NOMO-1 treated with dmso at 0.1 percent for 144 hours (cell line): ENCODE data around the gene FAM3B.

Source experiments
- DNase-seq: peaks from one replicate; lab custom pipeline; 2025; ENCODE audit not compliant: unreplicated experiment; lab: John Stamatoyannopoulos, UW

Gene FAM3B

GRCh38 chr21:41367945-41368734, 51.5 kb downstream of the FAM3B start:
- no peak for DNase-seq

DNA sequence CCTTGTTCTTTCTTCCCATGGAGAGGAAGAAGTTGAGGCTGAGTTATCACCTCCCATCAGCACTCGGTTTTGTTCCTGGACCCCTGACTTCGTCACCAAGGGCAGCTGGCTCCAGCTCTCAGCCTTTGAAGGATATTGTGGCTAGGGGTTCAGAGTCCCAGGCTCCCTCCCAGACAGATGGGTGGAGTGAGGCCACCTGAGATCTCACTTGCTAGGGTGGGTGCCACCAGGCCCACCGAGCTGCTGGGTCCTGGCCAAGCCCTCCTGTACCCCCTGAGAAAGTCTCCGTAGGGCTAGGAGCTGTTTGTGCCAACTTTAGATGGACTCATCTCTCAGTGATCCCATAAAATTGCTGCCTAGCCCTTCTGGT, 52.1 kb downstream of the FAM3B start:
- no peak for DNase-seq

- DNase-seq, result peak; percentile 37
Measured at GRCh38 chr21:41369105-41369919, 52.7 kb downstream of the FAM3B start.

DNA sequence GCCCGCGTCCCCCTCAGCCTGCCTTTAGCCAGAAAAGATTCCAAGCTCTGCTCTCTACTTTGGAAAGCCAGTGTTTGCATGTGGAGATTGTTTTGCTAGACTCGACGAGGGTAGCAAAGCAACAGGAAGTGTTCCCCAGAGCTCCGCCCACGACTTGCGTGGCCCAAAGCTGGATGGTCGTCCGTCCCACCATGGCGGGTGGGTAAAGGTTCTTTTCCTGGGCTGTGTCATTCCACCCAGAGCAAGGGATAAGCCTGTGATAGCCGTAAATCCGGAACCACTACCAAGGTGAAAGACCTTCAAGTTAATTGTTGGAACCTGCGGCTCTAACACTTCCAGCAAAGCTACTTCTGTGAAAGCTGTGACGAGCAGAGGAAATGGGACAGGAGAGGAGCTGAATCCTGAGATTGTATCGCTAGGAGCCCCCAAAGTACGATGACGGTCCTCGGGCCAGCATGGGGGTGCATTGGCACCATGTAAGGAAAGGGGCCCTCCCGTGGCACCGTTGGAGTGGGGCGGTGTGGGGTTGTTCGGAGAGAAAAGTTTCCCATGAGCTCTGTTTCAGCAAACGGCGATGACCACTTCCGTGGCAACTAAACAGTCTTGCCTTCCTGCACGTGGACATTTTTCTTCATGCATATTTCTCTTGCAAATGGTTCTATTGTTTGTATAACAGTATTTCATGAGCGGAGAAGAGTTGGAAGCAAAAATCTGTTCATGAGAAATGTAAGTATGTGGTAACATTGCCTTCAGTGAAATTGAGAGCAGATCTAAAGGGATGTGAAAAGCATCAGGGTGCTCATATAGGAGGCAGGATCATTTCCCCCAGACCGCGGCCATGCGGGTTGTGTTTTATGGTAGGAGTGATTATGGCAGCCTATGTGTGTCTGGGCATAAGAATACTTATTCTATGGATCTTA, 53.6 kb downstream of the FAM3B start:
- DNase-seq, result peak; percentile 2

DNA sequence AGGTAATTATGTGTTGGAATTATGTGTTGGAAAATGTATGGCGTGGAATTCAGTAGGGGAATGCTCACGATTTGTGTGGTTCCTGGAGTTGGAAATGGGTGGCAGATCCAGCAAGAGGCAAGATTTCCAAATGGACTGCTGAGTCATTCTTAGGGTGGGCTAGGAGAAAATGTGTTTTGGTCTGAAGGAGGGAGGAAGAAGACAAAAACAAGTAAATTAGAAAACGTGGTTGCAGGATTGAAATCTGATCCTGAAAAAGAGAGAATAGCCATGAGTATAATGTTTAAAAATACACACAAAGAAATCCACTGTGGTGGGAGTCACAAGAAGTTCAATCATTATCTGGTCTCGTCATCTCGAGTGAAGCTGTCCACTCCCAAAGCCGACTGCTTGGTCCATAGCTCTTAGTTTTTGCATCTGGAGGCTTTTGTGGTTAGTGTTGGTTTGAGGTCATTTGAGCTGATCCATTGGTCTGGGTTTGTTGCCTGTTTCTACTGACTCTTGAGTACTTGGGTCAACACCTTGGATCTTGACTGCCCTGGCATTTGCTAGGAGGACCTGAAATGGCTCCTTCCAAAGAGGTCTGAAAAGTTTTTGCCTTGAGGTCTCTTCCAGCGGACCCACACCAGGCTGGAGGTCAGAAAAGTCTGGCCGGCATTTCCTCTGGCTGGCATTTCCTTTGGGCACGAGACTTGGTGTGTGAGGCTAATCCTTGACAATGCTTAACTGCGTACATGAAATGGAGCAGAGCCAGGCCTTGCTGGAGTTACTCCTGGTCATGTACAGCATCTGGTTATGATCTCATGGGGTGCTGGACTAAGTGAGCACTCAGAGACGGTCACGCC, 54.5 kb downstream of the FAM3B start:
- no peak for DNase-seq

- DNase-seq, result no peak
Measured at GRCh38 chr21:41371685-41372030, 55.1 kb downstream of the FAM3B start.

- no peak for DNase-seq
Measured at GRCh38 chr21:41373253-41373652, 56.7 kb downstream of the FAM3B start.

GRCh38 chr21:41373763-41374162, 57.2 kb downstream of the FAM3B start:
- DNase-seq, result no peak

DNA sequence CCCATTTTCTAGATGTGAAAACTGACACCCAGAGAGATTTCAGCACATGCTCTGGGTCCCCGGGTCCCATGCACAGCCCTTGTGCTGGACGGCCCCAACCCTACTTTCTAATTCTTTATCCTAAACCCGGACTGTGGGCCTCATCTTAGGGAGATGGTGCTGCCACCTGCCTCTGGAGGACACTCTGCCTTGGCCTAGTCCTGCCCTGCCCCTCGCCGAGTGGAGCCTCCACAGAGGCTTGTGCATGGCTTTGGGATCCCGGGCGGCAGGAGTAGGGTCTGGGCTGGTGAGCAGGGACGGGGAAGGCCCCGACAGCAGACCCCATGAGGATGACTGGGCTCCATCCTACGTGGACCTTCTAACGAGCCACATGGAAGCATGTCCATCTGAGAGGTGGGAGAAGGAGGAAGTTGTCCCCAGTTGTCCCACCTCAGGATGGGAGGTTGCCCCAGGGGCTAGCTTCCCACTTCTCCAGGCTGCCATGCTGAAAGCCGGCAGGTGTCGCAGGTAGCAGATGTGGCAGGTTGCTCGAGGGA, 57.6 kb downstream of the FAM3B start:
- no peak for DNase-seq

GRCh38 chr21:41374867-41375533, 58.4 kb downstream of the FAM3B start:
- DNase-seq, result no peak

- no peak for DNase-seq
Measured at GRCh38 chr21:41375875-41376274, 59.3 kb downstream of the FAM3B start.

DNA sequence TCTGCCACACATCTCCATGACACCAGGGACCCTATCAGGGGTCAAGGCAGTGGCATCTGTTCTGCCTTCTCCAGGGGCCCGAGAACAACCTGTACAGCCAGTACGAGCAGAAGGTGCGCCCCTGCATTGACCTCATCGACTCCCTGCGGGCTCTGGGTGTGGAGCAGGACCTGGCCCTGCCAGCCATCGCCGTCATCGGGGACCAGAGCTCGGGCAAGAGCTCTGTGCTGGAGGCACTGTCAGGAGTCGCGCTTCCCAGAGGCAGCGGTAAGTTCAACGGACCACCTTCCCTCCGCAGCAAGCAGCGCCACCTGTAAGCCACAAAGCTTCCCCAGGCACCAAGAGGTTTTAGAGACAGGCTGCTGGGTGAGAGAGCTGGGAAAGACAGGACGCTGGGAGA, 61.1 kb downstream of the FAM3B start:
- no peak for DNase-seq

DNA sequence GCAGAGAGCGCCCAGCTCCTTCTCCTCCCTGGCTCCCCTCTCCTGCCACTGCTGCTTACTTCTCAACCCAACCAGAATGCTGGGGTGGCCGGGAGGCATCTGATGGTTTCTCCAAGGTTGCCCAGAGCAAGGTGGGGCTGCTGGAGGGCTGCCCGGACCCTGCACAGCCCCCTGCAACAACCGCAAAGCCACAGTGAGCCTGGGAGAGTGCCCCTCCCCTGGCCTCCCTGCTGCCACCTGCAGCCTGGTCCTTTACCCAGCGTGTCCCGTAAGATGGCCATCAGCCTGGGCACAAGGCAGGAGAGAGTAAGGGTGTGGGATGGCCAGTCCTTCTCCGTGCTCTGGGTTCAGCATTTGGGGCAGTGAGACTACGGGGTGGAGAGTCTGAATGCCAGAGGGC, 62.2 kb downstream of the FAM3B start:
- DNase-seq, result no peak

GRCh38 chr21:41379901-41380300, 63.3 kb downstream of the FAM3B start:
- DNase-seq, result no peak

DNA sequence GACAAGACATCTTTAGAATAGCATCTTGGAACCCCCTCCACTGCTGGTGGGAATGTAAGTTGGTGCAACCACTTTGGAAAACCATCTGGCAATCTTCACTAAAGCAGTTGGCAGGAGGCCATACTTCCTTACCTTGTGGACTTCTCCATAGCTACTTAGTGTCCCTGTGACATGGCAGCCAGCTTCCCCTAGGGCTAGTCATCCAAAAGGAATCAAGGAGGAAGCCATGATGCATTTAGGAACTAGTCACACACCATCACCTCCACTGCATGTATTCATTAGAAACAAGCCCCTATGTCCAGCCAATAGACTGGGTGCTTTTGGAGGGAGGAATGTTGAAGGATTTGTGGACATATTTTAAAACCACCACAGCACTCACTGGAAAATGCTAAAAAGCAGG, 65.1 kb downstream of the FAM3B start:
- no peak for DNase-seq

- DNase-seq, result no peak
Measured at GRCh38 chr21:41387042-41387819, 70.6 kb downstream of the FAM3B start.

- no peak for DNase-seq
Measured at GRCh38 chr21:41387824-41388223, 71.2 kb downstream of the FAM3B start.

- no peak for DNase-seq
Measured at GRCh38 chr21:41388259-41388658, 71.7 kb downstream of the FAM3B start.

GRCh38 chr21:41390043-41390639, 73.5 kb downstream of the FAM3B start:
- DNase-seq, result no peak
